Mesendoderm (in vitro differentiated cells): Measurements from ENCODE around the gene DAAM1.
A peak's percentile ranks its signal among the peaks of the same experiment; 100 is the strongest.

Source experiments
- DNase-seq: peaks from one replicate; pipeline ENCODE4 v3.0.0; 2013
- H2AK5ac ChIP-seq: 2 replicates; pipeline ENCODE4 v1.6.1; 2013; ENCODE audit warnings: low read length, inconsistent platforms
- H2BK120ac ChIP-seq: 2 replicates; pipeline ENCODE4 v1.6.1; 2013; ENCODE audit warnings: low read depth, mild to moderate bottlenecking, low read length, moderate library complexity, mixed read lengths
- H2BK15ac ChIP-seq: replicated peaks from 2 replicates; pipeline ENCODE4 v1.6.1; 2013; ENCODE audit warnings: low read depth, mild to moderate bottlenecking, moderate library complexity
- H2BK5ac ChIP-seq: 2 replicates; pipeline ENCODE4 v1.6.1; 2013; ENCODE audit warnings: low read length, inconsistent platforms
- H3K18ac ChIP-seq: 2 replicates; pipeline ENCODE4 v1.6.1; 2013; ENCODE audit warnings: mild to moderate bottlenecking, low read length, mixed read lengths
- H3K23ac ChIP-seq: one replicate; pipeline ENCODE4 v1.6.1; 2013; ENCODE audit warnings: low read length
- H3K27ac ChIP-seq: 2 replicates; pipeline ENCODE4 v1.5.1; 2013; ENCODE audit warnings: low read depth, mild to moderate bottlenecking, inconsistent platforms, low read length, moderate library complexity
- H3K27me3 ChIP-seq: 2 replicates; pipeline ENCODE4 v1.6.1; 2013; ENCODE audit warnings: low read length, control low read depth, mild to moderate bottlenecking, inconsistent platforms; ENCODE audit not compliant: insufficient read depth, poor library complexity
- H3K36me3 ChIP-seq: 2 replicates; pipeline ENCODE4 v1.6.1; 2013; ENCODE audit warnings: low read length, inconsistent platforms; ENCODE audit not compliant: control insufficient read depth, insufficient read depth
- H3K4ac ChIP-seq: one replicate; pipeline ENCODE4 v1.6.1; 2013; ENCODE audit warnings: low read depth, mild to moderate bottlenecking, low read length, moderate library complexity
- H3K4me1 ChIP-seq: 2 replicates; pipeline ENCODE4 v1.6.1; 2013; ENCODE audit warnings: low read depth, low read length, inconsistent platforms; ENCODE audit not compliant: control insufficient read depth
- H3K4me2 ChIP-seq: 2 replicates; pipeline ENCODE4 v1.6.1; 2013; ENCODE audit warnings: low read length
- H3K4me3 ChIP-seq: 2 replicates; pipeline ENCODE4 v1.5.1; 2013; ENCODE audit warnings: mild to moderate bottlenecking, low read length
- H3K56ac ChIP-seq: one replicate; pipeline ENCODE4 v1.6.1; 2013; ENCODE audit warnings: low read length
- H3K79me1 ChIP-seq: 2 replicates; pipeline ENCODE4 v1.6.1; 2013; ENCODE audit warnings: low read length, inconsistent platforms
- H3K79me2 ChIP-seq: 2 replicates; pipeline ENCODE4 v1.6.1; 2013; ENCODE audit warnings: mild to moderate bottlenecking, low read length; ENCODE audit not compliant: control insufficient read depth, insufficient read depth
- H3K9ac ChIP-seq: 2 replicates; pipeline ENCODE4 v1.6.1; 2013; ENCODE audit warnings: low read length, inconsistent platforms
- H4K5ac ChIP-seq: one replicate; pipeline ENCODE4 v1.6.1; 2013; ENCODE audit warnings: low read length
- H4K8ac ChIP-seq: one replicate; pipeline ENCODE4 v1.6.1; 2013; ENCODE audit warnings: low read depth, mild to moderate bottlenecking, control low read depth, low read length, moderate library complexity
- WGBS: extraction: QIAGEN DNeasy Blood & Tissue Kit; methylation state at CpG from one replicate; pipeline ENCODE4 v1.1.7; 2013; ENCODE audit warnings: low lambda C conversion rate, missing lambda C conversion rate; ENCODE audit not compliant: insufficient coverage; ENCODE audit errors: extremely low coverage; 5-methylcytosine and 5-hydroxymethylcytosine counted together

DAAM1 gene

GRCh38 chr14:59182641-59183040 lies 5.8 kb upstream of the DAAM1 start:
- Histone ChIP-seq H2BK120ac (no peak overlapping the region), H3K4ac (no peak overlapping the region), H3K23ac (no peak overlapping the region), H3K4me1 (peaks cover 5% of the 10 kb centered on the region), H3K27me3 (no peaks in the 10 kb centered on the region), H3K79me1 (no peaks in the 10 kb centered on the region), H3K36me3 (no peaks in the 10 kb centered on the region), H3K4me2 (no peak overlapping the region), H3K4me3 (no peak overlapping the region), H3K56ac (no peak overlapping the region), H2BK15ac (no peak overlapping the region), H4K8ac (no peak overlapping the region), H3K27ac (no peak overlapping the region), H4K5ac (no peak overlapping the region), H2BK5ac (no peak overlapping the region), H3K79me2 (no peaks in the 10 kb centered on the region), H2AK5ac (no peak overlapping the region), H3K18ac (no peak overlapping the region), H3K9ac (no peak overlapping the region)
- WGBS, result no CpG with 5 or more reads among the region's 5 CpGs
- no peak for DNase-seq

DNA sequence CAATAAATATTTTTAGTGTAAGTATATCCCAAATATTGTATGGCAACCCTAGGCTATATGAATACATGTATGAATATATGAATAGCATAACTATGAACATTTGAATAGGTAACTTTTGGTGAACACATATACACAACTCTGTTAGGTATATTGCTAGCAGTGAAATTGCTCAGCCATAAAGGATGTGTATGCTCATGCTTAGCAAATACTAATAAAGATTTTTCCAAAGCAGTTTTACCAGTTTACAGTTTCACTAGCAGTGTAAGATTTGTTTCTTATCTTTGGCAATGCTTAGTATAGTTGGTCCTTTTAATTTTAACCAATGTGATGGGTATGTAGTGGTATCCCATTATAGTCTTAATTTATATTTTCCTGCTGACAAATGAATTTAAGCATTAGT lies 5.3 kb upstream of the DAAM1 start:
- H3K79me2 ChIP-seq, result no peaks in the 10 kb centered on the region
- no peak overlapping the region for H2BK120ac ChIP-seq
- no peaks in the 10 kb centered on the region for H3K27me3 ChIP-seq
- no peak overlapping the region for H2BK5ac ChIP-seq
- no peak for DNase-seq
- H4K8ac ChIP-seq, result no peak overlapping the region
- H3K4ac ChIP-seq, result no peak overlapping the region
- no peak overlapping the region for H3K56ac ChIP-seq
- H3K27ac ChIP-seq, result no peak overlapping the region
- H3K23ac ChIP-seq, result no peak overlapping the region
- no peak overlapping the region for H3K18ac ChIP-seq
- no peak overlapping the region for H3K4me3 ChIP-seq
- peaks cover 5% of the 10 kb centered on the region for H3K4me1 ChIP-seq
- no peak overlapping the region for H3K9ac ChIP-seq
- no peaks in the 10 kb centered on the region for H3K79me1 ChIP-seq
- H3K4me2 ChIP-seq, result no peak overlapping the region
- no peak overlapping the region for H2BK15ac ChIP-seq
- no peak overlapping the region for H2AK5ac ChIP-seq
- H3K36me3 ChIP-seq, result no peaks in the 10 kb centered on the region
- H4K5ac ChIP-seq, result no peak overlapping the region

GRCh38 chr14:59184396-59184795 lies 4.1 kb upstream of the DAAM1 start:
- no peaks in the 10 kb centered on the region for H3K36me3 ChIP-seq

DNA sequence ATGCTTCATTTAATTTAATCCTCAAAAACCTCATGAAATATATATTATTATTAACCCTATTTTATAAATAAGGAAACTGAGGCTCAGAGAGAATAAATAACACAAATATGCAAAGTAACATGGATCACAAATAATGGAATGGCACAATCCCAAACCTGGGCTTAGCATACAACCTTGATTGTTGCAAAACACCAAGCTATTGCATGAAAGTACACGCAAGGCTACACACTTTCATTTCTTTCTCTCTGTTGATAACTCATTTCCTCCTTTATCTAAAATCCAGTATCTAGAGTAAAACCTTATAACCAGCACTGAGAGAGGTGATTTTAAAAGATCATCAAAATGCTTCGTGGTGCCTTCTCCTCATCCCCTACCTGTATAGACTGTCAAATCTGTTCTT lies 2.8 kb upstream of the DAAM1 start:
- Histone ChIP-seq H4K5ac (no peak overlapping the region), H3K79me1 (no peaks in the 10 kb centered on the region), H3K23ac (no peak overlapping the region), H3K4me3 (no peak overlapping the region), H3K27me3 (no peaks in the 10 kb centered on the region), H2BK5ac (no peak overlapping the region), H2BK120ac (no peak overlapping the region), H3K27ac (no peak overlapping the region), H3K18ac (no peak overlapping the region), H4K8ac (no peak overlapping the region), H3K4ac (no peak overlapping the region), H2BK15ac (no peak overlapping the region), H3K79me2 (no peaks in the 10 kb centered on the region), H3K56ac (no peak overlapping the region), H2AK5ac (no peak overlapping the region), H3K36me3 (no peaks in the 10 kb centered on the region), H3K4me1 (peaks cover 5% of the 10 kb centered on the region), H3K9ac (no peak overlapping the region), H3K4me2 (no peak overlapping the region)
- DNase-seq, result no peak
- no CpG with 5 or more reads among the region's 2 CpGs for WGBS

More at GRCh38 chr14:59184396-59184795, 4.1 kb upstream of the DAAM1 start:
- H4K5ac ChIP-seq, result no peak overlapping the region
- H3K79me2 ChIP-seq, result no peaks in the 10 kb centered on the region
- peak; percentile 71 for DNase-seq
- no peak overlapping the region for H3K4ac ChIP-seq
- H3K56ac ChIP-seq, result no peak overlapping the region
- H2BK5ac ChIP-seq, result no peak overlapping the region
- no peak overlapping the region for H3K27ac ChIP-seq
- H3K79me1 ChIP-seq, result no peaks in the 10 kb centered on the region
- no peak overlapping the region for H3K18ac ChIP-seq
- no peak overlapping the region for H3K9ac ChIP-seq
- no peak overlapping the region for H3K4me3 ChIP-seq
- H2AK5ac ChIP-seq, result no peak overlapping the region
- H3K4me2 ChIP-seq, result no peak overlapping the region
- H3K23ac ChIP-seq, result no peak overlapping the region
- no peak overlapping the region for H2BK120ac ChIP-seq
- H3K27me3 ChIP-seq, result no peaks in the 10 kb centered on the region
- H3K4me1 ChIP-seq, result peaks cover 5% of the 10 kb centered on the region
- no peak overlapping the region for H4K8ac ChIP-seq
- WGBS, result no CpG with 5 or more reads among the region's 3 CpGs
- H2BK15ac ChIP-seq, result no peak overlapping the region

DNA sequence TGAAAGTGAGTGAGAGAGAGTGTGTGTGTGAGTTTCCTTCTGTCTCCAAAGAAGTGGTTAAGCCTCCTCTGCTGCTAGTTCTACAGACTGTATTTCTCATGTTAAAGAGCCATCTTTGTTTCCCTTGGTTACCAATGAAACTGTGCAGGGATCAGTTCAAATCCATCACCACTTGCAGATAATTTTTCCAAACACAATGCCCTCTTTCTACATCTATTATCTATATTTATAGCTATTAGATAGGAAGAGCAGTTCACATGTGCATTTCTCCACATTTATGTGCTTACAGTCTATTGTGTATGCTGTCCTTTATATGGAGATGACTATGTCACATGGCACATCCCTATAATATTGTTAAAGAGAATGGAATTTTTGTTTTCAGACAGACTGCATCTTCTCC lies 2.2 kb upstream of the DAAM1 start:
- Histone ChIP-seq H3K4me3 (no peak overlapping the region), H3K79me1 (no peaks in the 10 kb centered on the region)

GRCh38 chr14:59187118-59187517 lies 1.3 kb upstream of the DAAM1 start:
- no peaks in the 10 kb centered on the region for H3K36me3 ChIP-seq
- H3K4me1 ChIP-seq, result peaks cover 5% of the 10 kb centered on the region
- H3K4me2 ChIP-seq, result no peak overlapping the region
- no peak overlapping the region for H3K27ac ChIP-seq
- no peak overlapping the region for H3K56ac ChIP-seq
- no peak overlapping the region for H2AK5ac ChIP-seq
- no peak for DNase-seq
- H2BK120ac ChIP-seq, result no peak overlapping the region
- H3K4me3 ChIP-seq, result no peak overlapping the region
- H3K4ac ChIP-seq, result no peak overlapping the region
- no peak overlapping the region for H3K23ac ChIP-seq
- H3K18ac ChIP-seq, result no peak overlapping the region
- no peak overlapping the region for H4K5ac ChIP-seq
- no peaks in the 10 kb centered on the region for H3K79me2 ChIP-seq
- no peaks in the 10 kb centered on the region for H3K79me1 ChIP-seq
- H4K8ac ChIP-seq, result no peak overlapping the region
- WGBS, result no CpG with 5 or more reads among the region's 4 CpGs
- no peak overlapping the region for H2BK5ac ChIP-seq
- H3K27me3 ChIP-seq, result no peaks in the 10 kb centered on the region
- H2BK15ac ChIP-seq, result no peak overlapping the region
- no peak overlapping the region for H3K9ac ChIP-seq

More for the DNA sequence above, 2.2 kb upstream of the DAAM1 start:
- H3K4ac ChIP-seq, result no peak overlapping the region
- no peak overlapping the region for H2BK15ac ChIP-seq
- H2BK5ac ChIP-seq, result no peak overlapping the region
- H4K8ac ChIP-seq, result no peak overlapping the region
- H3K79me2 ChIP-seq, result no peaks in the 10 kb centered on the region
- H3K36me3 ChIP-seq, result no peaks in the 10 kb centered on the region
- H3K4me1 ChIP-seq, result peaks cover 5% of the 10 kb centered on the region
- H3K27ac ChIP-seq, result no peak overlapping the region
- H3K4me2 ChIP-seq, result no peak overlapping the region
- H4K5ac ChIP-seq, result no peak overlapping the region
- no peak overlapping the region for H2BK120ac ChIP-seq
- H2AK5ac ChIP-seq, result no peak overlapping the region
- H3K9ac ChIP-seq, result no peak overlapping the region
- H3K56ac ChIP-seq, result no peak overlapping the region
- H3K23ac ChIP-seq, result no peak overlapping the region
- H3K27me3 ChIP-seq, result no peaks in the 10 kb centered on the region
- no peak overlapping the region for H3K18ac ChIP-seq
- DNase-seq, result no peak
